K562 (cell line): ENCODE results near the gene SLC25A42. TPM values are rescaled to one million over a fixed set of nuclear protein-coding genes. Genes with fewer than 3 reads are reported as not detected.

ENCODE experiments used
- ATF7 ChIP-seq: fragments of 450-650 bp; IDR thresholded peaks from 2 replicates; pipeline ENCODE4 v1.7.1; 2014; ENCODE audit warnings: mild to moderate bottlenecking, moderate library complexity
- CBFA2T2 ChIP-seq: fragments of 450-650 bp; conservative IDR thresholded peaks from 2 replicates; pipeline ENCODE4 v1.6.1; 2017; ENCODE audit warnings: mild to moderate bottlenecking
- CREM ChIP-seq: IDR thresholded peaks from 2 replicates; pipeline ENCODE4 v1.6.1; 2014; ENCODE audit warnings: antibody characterized with exemption, low read depth
- E2F5 ChIP-seq: sonication (generic); formaldehyde crosslinking; IDR thresholded peaks from 2 replicates; pipeline ENCODE4 v1.8.0; 2022; ENCODE audit warnings: mild to moderate bottlenecking, missing genetic modification reagents
- E4F1 ChIP-seq: fragments of 250-450 bp; sonication (Bioruptor Pico); IDR thresholded peaks from 2 replicates; pipeline ENCODE4 v1.5.0; 2021; ENCODE audit warnings: mild to moderate bottlenecking, borderline replicate concordance
- FUS ChIP-seq: fragments of 200-400 bp; formaldehyde crosslinking; optimal IDR thresholded peaks from 2 replicates; pipeline ENCODE3; 2017; ENCODE audit warnings: low read depth, low read length
- GABPB1 ChIP-seq: sonication (generic); formaldehyde crosslinking; IDR thresholded peaks from 2 replicates; pipeline ENCODE4 v1.8.0; 2022; ENCODE audit warnings: mild to moderate bottlenecking, missing genetic modification reagents
- ILK ChIP-seq: fragments of 450-650 bp; IDR thresholded peaks from 2 replicates; pipeline ENCODE4 v1.6.1; 2016; ENCODE audit warnings: missing genetic modification characterization, low read depth, mild to moderate bottlenecking, missing compliant biosample characterization, moderate library complexity, borderline replicate concordance
- MAFG ChIP-seq: fragments of 450-650 bp; conservative IDR thresholded peaks from 2 replicates; pipeline ENCODE4 v1.6.1; 2016; ENCODE audit warnings: missing genetic modification characterization, missing compliant biosample characterization
- MECOM ChIP-seq: fragments of 250-450 bp; sonication (Bioruptor Pico); IDR thresholded peaks from 2 replicates; pipeline ENCODE4 v1.8.0; 2022; ENCODE audit warnings: inconsistent platforms
- NELFE ChIP-seq: IDR thresholded peaks from 2 replicates; pipeline ENCODE4 v1.6.1; 2011; ENCODE audit warnings: mild to moderate bottlenecking; ENCODE audit not compliant: insufficient read depth, insufficient read length
- NONO ChIP-seq, 2 experiments: fragments of 200-400 bp in 1 of 2; fragments of 450-650 bp in 1 of 2; formaldehyde crosslinking in 1 of 2; IDR thresholded peaks; 2 replicates each; pipeline ENCODE4 v1.6.1; 2017; ENCODE audit warnings: low read depth in 2 of 2, mild to moderate bottlenecking in 2 of 2, moderate library complexity in 2 of 2, low read length in 1 of 2
- SAFB2 ChIP-seq: fragments of 200-400 bp; formaldehyde crosslinking; IDR thresholded peaks from 2 replicates; pipeline ENCODE4 v1.6.1; 2018; ENCODE audit warnings: borderline replicate concordance, low read length, low read depth, moderate library complexity; ENCODE audit not compliant: severe bottlenecking
- SMAD2 ChIP-seq: fragments of 150-350 bp; IDR thresholded peaks from 2 replicates; pipeline ENCODE4 v1.6.1; 2014; ENCODE audit warnings: low read depth, mild to moderate bottlenecking, low read length
- STAT6 ChIP-seq: sonication (generic); formaldehyde crosslinking; IDR thresholded peaks from 2 replicates; pipeline ENCODE4 v1.8.1; 2023; ENCODE audit warnings: mild to moderate bottlenecking, missing genetic modification reagents
- TRIM24 ChIP-seq, 2 experiments: fragments of 450-650 bp; IDR thresholded peaks; 2 replicates each; pipeline ENCODE4 v1.6.1; 2016
- ZC3H8 ChIP-seq: fragments of 450-650 bp; IDR thresholded peaks from 2 replicates; pipeline ENCODE4 v1.6.1; 2017
- ZNF12 ChIP-seq: sonication (generic); formaldehyde crosslinking; IDR thresholded peaks from 2 replicates; pipeline ENCODE4 v1.4.0; 2020; ENCODE audit warnings: mild to moderate bottlenecking, missing genetic modification reagents
- ZNF121 ChIP-seq: sonication (generic); formaldehyde crosslinking; conservative IDR thresholded peaks from 2 replicates; pipeline ENCODE4 v1.8.0; 2022; ENCODE audit warnings: missing genetic modification reagents
- ZNF561 ChIP-seq: fragments of 450-650 bp; formaldehyde crosslinking; conservative IDR thresholded peaks from 2 replicates; pipeline ENCODE4 v1.4.0; 2020; ENCODE audit warnings: mild to moderate bottlenecking, moderate library complexity
- ZNF584 ChIP-seq: fragments of 200-800 bp; sonication (Bioruptor generic); IDR thresholded peaks from 2 replicates; pipeline ENCODE4 v1.6.1; 2016; ENCODE audit warnings: low read depth, mild to moderate bottlenecking, missing genetic modification characterization, missing compliant biosample characterization
- ZNF586 ChIP-seq: fragments of 450-650 bp; formaldehyde crosslinking; conservative IDR thresholded peaks from 2 replicates; pipeline ENCODE4 v1.4.0; 2020; ENCODE audit warnings: mild to moderate bottlenecking, moderate library complexity
- ZNF707 ChIP-seq: fragments of 250-450 bp; sonication (Bioruptor Pico); conservative IDR thresholded peaks from 2 replicates; pipeline ENCODE4 v1.8.0; 2022; ENCODE audit warnings: inconsistent platforms, mild to moderate bottlenecking, moderate library complexity
- ZNF766 ChIP-seq: fragments of 200-800 bp; sonication (Bioruptor generic); conservative IDR thresholded peaks from 2 replicates; pipeline ENCODE4 v1.6.1; 2016; ENCODE audit warnings: missing genetic modification characterization, missing compliant biosample characterization
- polyA plus RNA-seq, 8 experiments: library from polyadenylated mRNA; depleted of rRNA in 4 of 8; stranded (reverse) in 5 of 8; unstranded in 3 of 8; fragments of >200 nt; fragmentation: Nextera tagmentation in 2 of 8; fragmentation: Illumina TruSeq in 1 of 8; extraction: Ambion mirVana in 2 of 8; extraction: Trizol in 1 of 8; gene quantifications; 2 replicates each; pipeline versions ENCODE4 v1.2.1 to v1.2.3, GENCODE V29; 2011 to 2014; ENCODE audit warnings: inconsistent platforms in 1 of 8, missing spikeins in 1 of 8
- total RNA-seq, 7 experiments: library from RNA; depleted of rRNA in 6 of 7; stranded (reverse); fragments of >200 nt in 6 of 7; fragmentation: Illumina TruSeq in 2 of 7; extraction: Trizol in 2 of 7; gene quantifications; 2 replicates each; pipeline versions ENCODE4 v1.2.1 to v1.2.3, GENCODE V29; 2011 to 2021; ENCODE audit warnings: low replicate concordance in 1 of 7

SLC25A42 gene
- total and polyA plus RNA-seq, 9 of the 15 experiments (the other 6 are each of a cell fraction or from before 2014, with no cell fraction given), result 0.59 to 32.2 (median 14.1) TPM

- TF ChIP-seq SMAD2, result no peak
- TF ChIP-seq MAFG, result no peak
- TF ChIP-seq MECOM, result no peak
- no peak for TF ChIP-seq ZNF121 (CRISPR knock-in tag)
- 0 out of 2 replicates have a peak, but pooled peaks have one; percentile 47 for TF ChIP-seq E2F5 (CRISPR knock-in tag)
- 0 out of 4 replicates have a peak, but pooled peaks of 1 of the 2 experiments have one; percentile 52 for TF ChIP-seq TRIM24 (IDR thresholded peaks at IDR 0.05)
- TF ChIP-seq ZNF12 (CRISPR knock-in tag), result peak; percentile 45; the same call in 1 of the 2 replicates
- TF ChIP-seq STAT6 (CRISPR knock-in tag), result peak; percentile 21; the same call in 1 of the 2 replicates
- peak; percentile 31; the same call in 1 of the 2 replicates for TF ChIP-seq CREM
- no peak for TF ChIP-seq ZNF584 (CRISPR knock-in tag)
- TF ChIP-seq ZNF766 (CRISPR knock-in tag), result no peak
- TF ChIP-seq NELFE, result no peak
- peak; percentile 28 for TF ChIP-seq FUS
- TF ChIP-seq GABPB1, result peak; percentile 87
- TF ChIP-seq ATF7, result peak; percentile 74
- TF ChIP-seq ZNF561 (CRISPR knock-in tag), result no peak
- peak in 1 of 2 experiments; percentile 6; a peak in 3 of 4 replicates for TF ChIP-seq NONO (IDR thresholded peaks at IDR 0.05; ENCODE audit: low read depth in 2 of 2, low read length in 1 of 2)
- TF ChIP-seq ZNF586 (CRISPR knock-in tag), result no peak
- no peak for TF ChIP-seq ZNF707 (CRISPR knock-in tag)
- TF ChIP-seq E4F1 (CRISPR knock-in tag), result no peak
- no peak for TF ChIP-seq ILK (tag)
- TF ChIP-seq ZC3H8, result no peak
- TF ChIP-seq CBFA2T2, result 0 out of 2 replicates have a peak, but pooled peaks have one; percentile 2
- no peak for TF ChIP-seq SAFB2
Measured at GRCh38 chr19:19033426-19034203, 30.2 kb upstream of the SLC25A42 start, which contains the start of the genes ARMC6 and SUGP2 (continued).
